IMR-90 (cell line): ENCODE results near the gene UBE2A. TPM values are rescaled to one million over a fixed set of nuclear protein-coding genes. Genes with fewer than 3 reads are reported as not detected.

Experiments
- ATAC-seq: fragments of 200-7000 bp; cut with Tn5 transposase; 2 replicates; pipeline ENCODE4 v1.9.1; 2020; ENCODE audit warnings: low read depth, mild to moderate bottlenecking, moderate library complexity
- BruUV-seq: library from RNA; stranded (reverse); fragments of 400-500 nt; replicated peaks from 2 replicates; lab custom pipeline; 2021; lab: Mats Ljungman, UMichigan
- CTCF ChIA-PET: fragments of 300-600 bp; formaldehyde crosslinking; extraction: SDS; loops from one replicate; lab custom pipeline; 2021; ENCODE audit warnings: antibody characterized with exemption; lab: Yijun Ruan, JAX
- POLR2A ChIA-PET: fragments of 300-600 bp; sonication (Branson Sonifier 250); formaldehyde crosslinking; loops from one replicate; lab custom pipeline; 2022; ENCODE audit warnings: antibody characterized with exemption; ENCODE audit not compliant: unreplicated experiment; lab: Charles Lee
- DNase-seq: peaks from one replicate; pipeline ENCODE4 v3.0.0; 2013
- H2AFZ ChIP-seq: replicated peaks from 2 replicates; pipeline ENCODE3; 2013; ENCODE audit warnings: low read length, mild to moderate bottlenecking; ENCODE audit not compliant: poor library complexity
- H2AK5ac ChIP-seq: 2 replicates; pipeline ENCODE4 v1.6.1; 2013; ENCODE audit warnings: low read depth, low read length, inconsistent platforms
- H2AK9ac ChIP-seq: replicated peaks from 2 replicates; pipeline ENCODE3; 2013; ENCODE audit warnings: mild to moderate bottlenecking, low read depth, low read length, moderate library complexity; ENCODE audit not compliant: poor library complexity
- H2BK120ac ChIP-seq: 2 replicates; pipeline ENCODE4 v1.6.1; 2013; ENCODE audit warnings: low read depth, low read length, inconsistent platforms
- H2BK15ac ChIP-seq: 3 replicates; pipeline ENCODE4 v1.6.1; 2013; ENCODE audit warnings: low read depth, low read length, inconsistent platforms
- H2BK20ac ChIP-seq: 2 replicates; pipeline ENCODE4 v1.6.1; 2013; ENCODE audit warnings: low read depth, mild to moderate bottlenecking, inconsistent platforms, low read length, moderate library complexity
- H2BK5ac ChIP-seq: 2 replicates; pipeline ENCODE4 v1.6.1; 2013; ENCODE audit warnings: mild to moderate bottlenecking, low read depth, low read length, inconsistent platforms; ENCODE audit not compliant: poor library complexity, severe bottlenecking
- H3K14ac ChIP-seq: replicated peaks from 2 replicates; pipeline ENCODE4 v1.6.1; 2013; ENCODE audit warnings: low read depth, low read length, inconsistent platforms
- H3K18ac ChIP-seq: 2 replicates; pipeline ENCODE4 v1.6.1; 2013; ENCODE audit warnings: low read depth, low read length, control low read depth
- H3K23ac ChIP-seq: 2 replicates; pipeline ENCODE4 v1.6.1; 2013; ENCODE audit warnings: low read depth, low read length, inconsistent platforms
- H3K27ac ChIP-seq: 2 replicates; pipeline ENCODE4 v1.5.1; 2013; ENCODE audit warnings: mild to moderate bottlenecking, control low read depth, low read length; ENCODE audit not compliant: insufficient read depth
- H3K27me3 ChIP-seq: 2 replicates; pipeline ENCODE4 v1.6.1; 2013; ENCODE audit warnings: low read length; ENCODE audit not compliant: control insufficient read depth, insufficient read depth
- H3K36me3 ChIP-seq: 2 replicates; pipeline ENCODE4 v1.6.1; 2013; ENCODE audit warnings: low read length, mixed read lengths; ENCODE audit not compliant: control insufficient read depth, insufficient read depth
- H3K4ac ChIP-seq: 2 replicates; pipeline ENCODE4 v1.6.1; 2013; ENCODE audit warnings: low read depth, low read length, inconsistent platforms
- H3K4me1 ChIP-seq: 2 replicates; pipeline ENCODE4 v1.6.1; 2013; ENCODE audit warnings: low read length, mixed read lengths; ENCODE audit not compliant: control insufficient read depth, insufficient read depth
- H3K4me2 ChIP-seq: 2 replicates; pipeline ENCODE4 v1.6.1; 2013; ENCODE audit warnings: low read depth, mild to moderate bottlenecking, control low read depth, low read length, moderate library complexity
- H3K4me3 ChIP-seq: 2 replicates; pipeline ENCODE4 v1.5.1; 2013; ENCODE audit warnings: low read depth, mild to moderate bottlenecking, control low read depth, low read length, moderate library complexity; ENCODE audit not compliant: insufficient read depth
- H3K56ac ChIP-seq: 2 replicates; pipeline ENCODE4 v1.6.1; 2013; ENCODE audit warnings: low read length, inconsistent platforms; ENCODE audit not compliant: insufficient read depth; ENCODE audit errors: extremely low read depth
- H3K79me1 ChIP-seq, 2 experiments: 2 replicates each; pipeline ENCODE4 v1.6.1; 2013; ENCODE audit warnings: low read length in 2 of 2, inconsistent platforms in 1 of 2, low read depth in 1 of 2
- H3K9ac ChIP-seq: 2 replicates; pipeline ENCODE4 v1.6.1; 2013; ENCODE audit warnings: low read depth, low read length, control low read depth
- H3K9me1 ChIP-seq: 2 replicates; pipeline ENCODE4 v1.6.1; 2013; ENCODE audit warnings: low read length, inconsistent platforms; ENCODE audit not compliant: insufficient read depth
- H3K9me3 ChIP-seq: 2 replicates; pipeline ENCODE4 v1.6.1; 2013; ENCODE audit warnings: low read length; ENCODE audit not compliant: control insufficient read depth, insufficient read depth
- H4K20me1 ChIP-seq: 2 replicates; pipeline ENCODE4 v1.6.1; 2013; ENCODE audit warnings: low read length, inconsistent platforms; ENCODE audit not compliant: insufficient read depth
- H4K5ac ChIP-seq: 2 replicates; pipeline ENCODE4 v1.6.1; 2013; ENCODE audit warnings: mild to moderate bottlenecking, low read depth, low read length, control low read depth
- H4K8ac ChIP-seq, 2 experiments: 2 replicates each; pipeline ENCODE4 v1.6.1; 2013; ENCODE audit warnings: low read depth in 2 of 2, low read length in 2 of 2, control low read depth in 1 of 2, inconsistent platforms in 1 of 2
- H4K91ac ChIP-seq: 2 replicates; pipeline ENCODE4 v1.6.1; 2013; ENCODE audit warnings: low read depth, low read length, inconsistent platforms; ENCODE audit not compliant: insufficient read depth
- BHLHE40 ChIP-seq: fragments of 150-350 bp; IDR thresholded peaks from 2 replicates; pipeline ENCODE4 v1.6.1; 2016; ENCODE audit warnings: mild to moderate bottlenecking, low read depth, low read length
- CTCF ChIP-seq: conservative IDR thresholded peaks from 2 replicates; pipeline ENCODE4 v1.5.1; 2012; ENCODE audit warnings: mild to moderate bottlenecking, low read depth, low read length, improper control_type of control experiment
- RCOR1 ChIP-seq: IDR thresholded peaks from 2 replicates; pipeline ENCODE4 v1.6.1; 2012; ENCODE audit warnings: mild to moderate bottlenecking, low read length, improper control_type of control experiment; ENCODE audit not compliant: insufficient replicate concordance
- USF2 ChIP-seq: fragments of 150-350 bp; IDR thresholded peaks from 2 replicates; pipeline ENCODE4 v1.6.1; 2017; ENCODE audit warnings: mild to moderate bottlenecking, antibody characterized with exemption, low read length, low read depth
- WGBS, 2 experiments: methylation state at CpG; one replicate each; pipeline versions ENCODE4 v1.1.5 to v1.1.7; 2013; ENCODE audit warnings: missing lambda C conversion rate in 2 of 2; ENCODE audit not compliant: insufficient read length in 1 of 2; ENCODE audit errors: extremely low coverage in 2 of 2; 5-methylcytosine and 5-hydroxymethylcytosine counted together
- dilution Hi-C: fragments of 300-500 bp; cut with HindIII; formaldehyde crosslinking; loops from one replicate; pipeline ENCODE4 v1.14.3; 2018; ENCODE audit warnings: low sequenced_read_pairs; ENCODE audit not compliant: unreplicated experiment
- in situ Hi-C: fragments of 300-500 bp; cut with MboI; formaldehyde crosslinking; loops from 3 replicates; pipeline ENCODE4 v1.14.3; 2019; ENCODE audit warnings: low sequenced_read_pairs, inconsistent platforms, mixed read lengths
- intact Hi-C: fragments of 100-400 bp; cut with micrococcal nuclease; formaldehyde crosslinking; loops from 2 replicates; pipeline ENCODE4 v1.10.0; 2022
- polyA plus RNA-seq, 3 experiments: library from polyadenylated mRNA; depleted of rRNA; stranded (reverse); fragments of >200 nt; gene quantifications; 2 replicates each; pipeline ENCODE4 v1.2.3, GENCODE V29; 2012; ENCODE audit warnings: low replicate concordance in 1 of 3
- total RNA-seq: library from RNA; depleted of rRNA; stranded (reverse); fragments of >200 nt; gene quantifications from 2 replicates; pipeline ENCODE4 v1.2.3, GENCODE V29; 2012

The UBE2A gene
- total and polyA plus RNA-seq, 2 of the 4 experiments (the other 2 are of a cell fraction) = 12.9 to 50.5 TPM

GRCh38 chrX:119617517-119618164, 43.3 kb downstream of the UBE2A start:
- Histone ChIP-seq H3K4me1 (no peaks in the 10 kb centered on the region), H3K27me3 (no peaks in the 10 kb centered on the region), H3K23ac (no peak overlapping the region), H3K4me2 (no peak overlapping the region), H2BK15ac (no peak overlapping the region), H4K8ac (no peak overlapping the region), H3K9me1 (no peaks in the 10 kb centered on the region), H2AK5ac (no peak overlapping the region), H3K27ac (no peak overlapping the region), H3K56ac (no peak overlapping the region), H2BK5ac (no peak overlapping the region), H3K9me3 (no peaks in the 10 kb centered on the region), H3K4me3 (no peak overlapping the region), H4K5ac (no peak overlapping the region), H3K4ac (no peak overlapping the region), H4K91ac (no peak overlapping the region), H2AK9ac (no peak overlapping the region), H2BK20ac (no peak overlapping the region), H3K9ac (no peak overlapping the region), H3K14ac (no peak overlapping the region), H3K36me3 (no peaks in the 10 kb centered on the region), H2BK120ac (no peak overlapping the region), H3K18ac (no peak overlapping the region), H2AFZ (no peak overlapping the region), H3K79me1 (no peaks in the 10 kb centered on the region), H4K20me1 (no peaks in the 10 kb centered on the region)
- intact Hi-C loops = no loop called here
- dilution Hi-C loops = no loop called here
- ATAC-seq = no peak
- BruUV-seq = TSS peak; percentile 78
- ChIA-PET POLR2A (no interaction called here), CTCF (interaction anchor here (0.6 kb wide), 1 partner anchor 216 kb away, joined by 5 read pairs; no protein-coding TSS in a partner anchor)
- WGBS, 2 experiments = 68% methylated on average over 5 of the region's 15 CpGs; no CpG with 5 or more reads in 1 of the 2 experiments
- in situ Hi-C loops = no loop called here
- TF ChIP-seq BHLHE40 = no peak
- no peak for TF ChIP-seq USF2
- no peak for TF ChIP-seq RCOR1
- no peak for TF ChIP-seq CTCF
- no peak for DNase-seq
